Stimulated activated naive CD4-positive, alpha-beta T cell treated with Interleukin-2 at 50 U/mL for 16 hours (primary cell): Measurements from ENCODE around the gene STXBP1.

Experiments used
- DNase-seq: peaks from one replicate; lab custom pipeline; 2025; lab: John Stamatoyannopoulos, UW

STXBP1 gene

GRCh38 chr9:127735530-127736185 is 123.6 kb downstream of the STXBP1 start:
- no peak for DNase-seq

DNA sequence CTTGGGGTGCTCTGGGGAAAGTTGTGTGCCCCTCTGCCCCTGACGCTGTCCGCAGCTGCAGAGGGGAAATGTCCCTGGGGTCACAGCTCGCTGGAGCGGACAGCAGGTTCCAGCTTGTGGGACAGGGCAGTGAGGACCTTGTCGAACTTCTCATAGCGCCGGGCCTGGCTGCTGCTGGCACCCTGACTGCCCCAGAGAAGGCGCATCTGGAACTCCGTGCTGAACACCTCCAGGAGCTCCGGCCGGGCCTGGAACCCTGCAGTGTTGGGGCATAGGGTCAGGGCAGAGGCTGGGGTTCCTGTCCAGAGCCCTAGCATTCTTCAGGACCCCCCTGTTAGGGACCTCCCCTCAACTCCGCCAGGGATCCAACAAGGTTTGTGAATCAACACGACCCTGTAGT is 126.6 kb downstream of the STXBP1 start:
- no peak for DNase-seq

DNA sequence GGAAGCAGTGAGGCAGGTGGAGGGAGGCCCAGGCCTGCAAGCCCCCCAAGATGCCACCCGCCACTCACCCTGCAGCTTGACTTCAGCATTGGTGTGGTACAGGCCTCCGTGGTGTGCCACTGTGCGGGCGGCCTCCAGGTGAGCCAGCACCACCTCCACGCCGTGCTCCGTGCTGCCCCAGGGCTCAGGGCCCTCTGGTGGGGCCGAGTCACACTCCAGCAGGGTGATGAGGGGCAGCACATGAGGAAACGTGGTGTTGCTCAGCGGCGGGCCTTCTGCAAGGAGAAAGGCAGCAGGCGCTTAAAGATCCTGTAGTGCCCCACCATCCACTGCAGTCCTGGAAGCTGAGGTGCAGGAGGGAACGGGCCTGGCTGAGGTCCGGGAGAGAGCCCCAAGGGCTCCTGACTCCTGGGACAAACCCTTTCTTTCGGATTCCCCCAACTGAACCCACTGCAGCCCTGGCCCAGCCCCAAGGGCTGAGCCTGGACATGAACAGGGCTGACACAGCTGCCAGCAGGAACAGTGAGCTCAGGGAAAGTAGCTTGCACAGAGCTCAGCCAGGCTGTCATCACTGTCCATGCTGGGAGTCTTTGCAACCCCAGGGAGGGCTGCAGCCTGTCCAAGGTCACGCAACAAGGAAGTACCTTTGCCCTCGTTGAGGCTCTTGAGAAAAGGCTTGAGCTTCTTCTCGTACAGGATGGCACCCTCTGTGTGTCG is 127.7 kb downstream of the STXBP1 start:
- DNase-seq, result no peak

DNA sequence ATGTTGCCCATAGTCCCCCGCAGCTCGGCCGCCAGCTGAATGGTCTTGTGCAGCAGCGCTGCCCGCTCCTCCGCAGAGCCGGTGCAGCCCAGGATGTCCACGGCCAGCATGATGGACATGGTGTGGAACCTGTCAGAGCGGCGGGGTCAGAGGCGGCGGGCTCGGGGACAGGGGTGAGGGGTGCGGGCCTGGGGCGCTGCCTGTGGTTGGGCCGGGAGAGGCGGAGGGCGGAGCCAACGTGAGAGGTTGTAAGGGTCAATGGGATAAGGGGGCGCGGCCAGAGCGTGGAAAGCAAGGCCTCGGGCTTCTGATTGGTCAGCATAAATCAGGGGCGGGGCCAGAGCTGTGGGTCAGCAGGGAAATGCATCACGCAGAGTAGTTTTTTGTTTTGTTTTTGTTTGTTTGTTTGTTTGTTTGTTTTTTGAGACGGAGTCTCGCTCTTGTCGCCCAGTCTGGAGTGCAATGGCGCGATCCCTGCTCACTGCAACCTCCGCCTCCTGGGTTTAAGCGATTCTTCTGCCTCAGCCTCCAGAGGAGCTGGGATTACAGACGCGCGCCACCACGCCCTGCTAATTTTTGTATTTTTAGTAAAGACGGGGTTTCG is 129.9 kb downstream of the STXBP1 start:
- DNase-seq, result no peak
